ENCODE data around the gene MAPK14.
"Not testable (repeated sequence)": the region's sequence is repeated elsewhere in the genome, so short reads cannot be mapped to it uniquely, and the experiment has no call there.

DNA sequence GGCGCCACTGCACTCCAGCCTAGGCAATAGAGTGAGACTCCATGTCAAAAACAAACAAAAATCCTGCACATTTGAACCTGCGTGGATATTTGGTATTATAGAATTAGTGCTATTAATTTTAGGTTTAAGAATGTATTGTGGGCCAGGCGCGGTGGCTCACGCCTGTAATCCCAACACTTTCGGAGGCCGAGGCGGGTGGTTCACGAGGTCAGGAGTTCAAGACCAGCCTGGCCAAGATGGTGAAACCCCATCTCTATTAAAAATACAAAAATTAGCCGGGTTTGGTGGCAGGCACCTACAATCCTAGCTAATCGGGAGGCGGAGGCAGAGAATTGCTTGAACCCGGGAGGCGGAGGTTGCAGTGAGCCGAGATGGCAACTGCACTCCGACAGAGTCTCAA is 101.7 kb downstream of the MAPK14 start:
- TF ChIP-seq SIN3A (IDR thresholded peaks at IDR 0.05; ENCODE audit: low read depth, low read length); NBN (IDR thresholded peaks at IDR 0.05); RELA (IDR thresholded peaks at IDR 0.05; ENCODE audit: borderline replicate concordance, partially characterized antibody); POLR2A (IDR thresholded peaks at IDR 0.05; ENCODE audit: low read depth, low read length); HDGF (IDR thresholded peaks at IDR 0.05); SUPT20H (IDR thresholded peaks at IDR 0.05; ENCODE audit: borderline replicate concordance, control insufficient read depth, low read depth, low read length); CBX3 (IDR thresholded peaks at IDR 0.05; ENCODE audit: borderline replicate concordance, low read depth): not testable (repeated sequence)
- TF ChIP-seq, protein P1, sequence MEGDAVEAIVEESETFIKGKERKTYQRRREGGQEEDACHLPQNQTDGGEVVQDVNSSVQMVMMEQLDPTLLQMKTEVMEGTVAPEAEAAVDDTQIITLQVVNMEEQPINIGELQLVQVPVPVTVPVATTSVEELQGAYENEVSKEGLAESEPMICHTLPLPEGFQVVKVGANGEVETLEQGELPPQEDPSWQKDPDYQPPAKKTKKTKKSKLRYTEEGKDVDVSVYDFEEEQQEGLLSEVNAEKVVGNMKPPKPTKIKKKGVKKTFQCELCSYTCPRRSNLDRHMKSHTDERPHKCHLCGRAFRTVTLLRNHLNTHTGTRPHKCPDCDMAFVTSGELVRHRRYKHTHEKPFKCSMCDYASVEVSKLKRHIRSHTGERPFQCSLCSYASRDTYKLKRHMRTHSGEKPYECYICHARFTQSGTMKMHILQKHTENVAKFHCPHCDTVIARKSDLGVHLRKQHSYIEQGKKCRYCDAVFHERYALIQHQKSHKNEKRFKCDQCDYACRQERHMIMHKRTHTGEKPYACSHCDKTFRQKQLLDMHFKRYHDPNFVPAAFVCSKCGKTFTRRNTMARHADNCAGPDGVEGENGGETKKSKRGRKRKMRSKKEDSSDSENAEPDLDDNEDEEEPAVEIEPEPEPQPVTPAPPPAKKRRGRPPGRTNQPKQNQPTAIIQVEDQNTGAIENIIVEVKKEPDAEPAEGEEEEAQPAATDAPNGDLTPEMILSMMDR (IDR thresholded peaks at IDR 0.05 in 2 of 3, conservative IDR thresholded peaks at IDR 0.05 in 1 of 3; ENCODE audit: control insufficient read depth in 2 of 3, extremely low read depth in 1 of 3, insufficient read depth in 1 of 3, low read depth in 3 of 3, low read length in 3 of 3), result not testable (repeated sequence)
